HepG2 (cell line): ENCODE results near the gene P4HTM. TPM values are rescaled to one million over a fixed set of nuclear protein-coding genes. Genes with fewer than 3 reads are reported as not detected.
A peak's percentile ranks its signal among the peaks of the same experiment; 100 is the strongest.

ENCODE experiments used
- HNF1B ChIP-seq: sonication (generic); formaldehyde crosslinking; IDR thresholded peaks from 2 replicates; pipeline ENCODE4 v1.5.1; 2020; ENCODE audit warnings: mild to moderate bottlenecking, moderate library complexity, missing genetic modification reagents
- JARID2 ChIP-seq: sonication (generic); formaldehyde crosslinking; IDR thresholded peaks from 2 replicates; pipeline ENCODE4 v1.8.1; 2023; ENCODE audit warnings: missing genetic modification reagents, inconsistent platforms; ENCODE audit not compliant: insufficient replicate concordance
- MBD4 ChIP-seq: IDR thresholded peaks from 2 replicates; pipeline ENCODE4 v1.6.1; 2012; ENCODE audit warnings: low read length, inconsistent platforms, borderline replicate concordance
- MIXL1 ChIP-seq: IDR thresholded peaks from 2 replicates; pipeline ENCODE4 v1.6.1; 2016
- MXD1 ChIP-seq: sonication (generic); formaldehyde crosslinking; IDR thresholded peaks from 2 replicates; pipeline ENCODE4 v1.4.0; 2020; ENCODE audit warnings: mild to moderate bottlenecking, missing genetic modification reagents
- MYC ChIP-seq: sonication (generic); formaldehyde crosslinking; IDR thresholded peaks from 2 replicates; pipeline ENCODE4 v1.9.0; 2021; ENCODE audit warnings: missing genetic modification reagents, borderline replicate concordance
- NR2F2 ChIP-seq: IDR thresholded peaks from 2 replicates; pipeline ENCODE4 v1.6.1; 2012; ENCODE audit warnings: low read depth, inconsistent platforms, borderline replicate concordance
- RAD51 ChIP-seq: fragments of 450-650 bp; IDR thresholded peaks from 2 replicates; pipeline ENCODE4 v1.6.1; 2016; ENCODE audit warnings: borderline replicate concordance
- RFX1 ChIP-seq: fragments of 450-650 bp; IDR thresholded peaks from 2 replicates; pipeline ENCODE4 v1.6.1; 2017
- RXRB ChIP-seq: IDR thresholded peaks from 2 replicates; pipeline ENCODE4 v1.6.1; 2016; ENCODE audit warnings: borderline replicate concordance, missing genetic modification reagents, missing compliant biosample characterization
- SETDB1 ChIP-seq: sonication (generic); formaldehyde crosslinking; IDR thresholded peaks from 2 replicates; pipeline ENCODE4 v1.5.1; 2020; ENCODE audit warnings: missing genetic modification reagents, mild to moderate bottlenecking, borderline replicate concordance
- SMAD3 ChIP-seq: sonication (generic); formaldehyde crosslinking; IDR thresholded peaks from 2 replicates; pipeline ENCODE4 v1.4.0; 2020; ENCODE audit warnings: missing genetic modification reagents
- THYN1 ChIP-seq: sonication (generic); formaldehyde crosslinking; IDR thresholded peaks from 2 replicates; pipeline ENCODE4 v1.8.1; 2023; ENCODE audit warnings: low read depth, mild to moderate bottlenecking, moderate library complexity, missing genetic modification reagents, borderline replicate concordance
- TSC22D2 ChIP-seq: sonication (generic); formaldehyde crosslinking; IDR thresholded peaks from 2 replicates; pipeline ENCODE4 v1.5.1; 2020; ENCODE audit warnings: missing genetic modification reagents, mild to moderate bottlenecking, borderline replicate concordance
- ZMYM2 ChIP-seq: sonication (generic); formaldehyde crosslinking; IDR thresholded peaks from 2 replicates; pipeline ENCODE4 v1.8.0; 2022; ENCODE audit warnings: mild to moderate bottlenecking, missing genetic modification reagents
- ZNF460 ChIP-seq: sonication (generic); formaldehyde crosslinking; IDR thresholded peaks from 2 replicates; pipeline ENCODE4 v1.5.1; 2020; ENCODE audit warnings: missing genetic modification reagents, mild to moderate bottlenecking, borderline replicate concordance
- ZNF792 ChIP-seq: IDR thresholded peaks from 2 replicates; pipeline ENCODE4 v1.6.1; 2016
- polyA plus RNA-seq, 8 experiments: library from polyadenylated mRNA; depleted of rRNA in 3 of 8; stranded (reverse) in 7 of 8; unstranded in 1 of 8; fragments of >200 nt; fragmentation: Illumina TruSeq in 4 of 8; extraction: Trizol in 4 of 8; gene quantifications; 2 replicates each; pipeline versions ENCODE4 v1.2.1 to v1.2.3, GENCODE V29; 2011 to 2016; ENCODE audit warnings: low read depth in 4 of 8, missing spikeins in 1 of 8, mixed read lengths in 1 of 8; ENCODE audit not compliant: insufficient read depth in 1 of 8
- total RNA-seq, 5 experiments: library from RNA; depleted of rRNA; stranded (reverse); fragments of >200 nt; fragmentation: Illumina TruSeq; extraction: Trizol; gene quantifications; 2 replicates each; pipeline ENCODE4 v1.2.3, GENCODE V29; 2016; ENCODE audit warnings: low read depth in 1 of 5
- TF ChIP-seq, protein P1 (sequence below): sonication (generic); formaldehyde crosslinking; conservative IDR thresholded peaks from 2 replicates; pipeline ENCODE4 v1.5.0; 2020; ENCODE audit warnings: missing genetic modification reagents
- TF ChIP-seq, protein P2 (sequence below): sonication (generic); formaldehyde crosslinking; conservative IDR thresholded peaks from 2 replicates; pipeline ENCODE4 v1.4.0; 2020; ENCODE audit warnings: mild to moderate bottlenecking, missing genetic modification reagents, moderate library complexity
- TF ChIP-seq, protein P3 (sequence below): sonication (generic); formaldehyde crosslinking; IDR thresholded peaks from 2 replicates; pipeline ENCODE4 v1.5.0; 2020; ENCODE audit warnings: missing genetic modification reagents

P4HTM gene
- total and polyA plus RNA-seq, 2 of the 13 experiments (the other 11 are each of a cell fraction or from before 2014, with no cell fraction given) = 0.01 TPM; not detected in 1

DNA sequence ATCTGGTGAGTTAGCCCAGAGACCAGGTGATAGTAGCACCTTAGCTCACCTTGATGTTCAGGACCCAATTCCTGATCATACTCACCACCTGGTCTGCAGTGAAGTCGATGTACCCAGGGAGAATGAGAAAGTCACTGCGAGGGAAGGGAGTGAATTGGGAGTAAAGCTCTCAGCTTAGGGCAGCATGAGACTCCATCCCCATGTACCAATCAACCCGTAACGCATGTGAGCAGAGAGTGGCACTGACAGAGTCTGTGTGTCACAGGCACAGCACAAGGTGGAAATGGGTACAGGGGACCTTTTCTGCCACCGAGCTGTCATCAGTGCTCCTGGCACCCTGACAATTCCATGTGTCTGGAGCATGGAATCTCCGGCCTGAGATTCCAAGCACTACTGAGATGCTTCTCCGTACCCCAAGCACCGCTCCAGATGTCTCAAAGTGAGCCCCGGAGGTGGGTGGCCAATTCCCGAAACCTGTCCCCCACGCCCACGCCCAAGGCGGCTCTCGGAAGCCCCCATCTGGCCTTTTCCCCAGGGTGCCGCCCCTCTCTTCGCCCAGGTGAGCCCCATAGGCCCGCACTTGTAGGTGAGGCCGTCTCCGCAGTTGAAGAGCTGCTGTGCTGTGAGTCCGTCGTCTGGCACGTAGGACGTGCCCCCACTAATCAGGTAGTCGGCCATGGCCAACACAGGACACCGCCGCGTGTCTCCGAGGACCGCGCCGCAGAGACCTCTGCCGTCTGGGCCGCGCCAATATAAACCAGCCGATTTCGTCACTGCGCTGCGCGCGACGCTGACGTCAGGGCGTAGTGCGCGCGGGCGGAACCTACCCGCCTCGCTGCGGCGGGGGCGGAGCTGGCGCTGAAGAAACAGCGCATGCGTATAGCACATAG, 38.9 kb downstream of the P4HTM start, which contains the start of gene IMPDH2 (continued):
- TF ChIP-seq, protein P1, sequence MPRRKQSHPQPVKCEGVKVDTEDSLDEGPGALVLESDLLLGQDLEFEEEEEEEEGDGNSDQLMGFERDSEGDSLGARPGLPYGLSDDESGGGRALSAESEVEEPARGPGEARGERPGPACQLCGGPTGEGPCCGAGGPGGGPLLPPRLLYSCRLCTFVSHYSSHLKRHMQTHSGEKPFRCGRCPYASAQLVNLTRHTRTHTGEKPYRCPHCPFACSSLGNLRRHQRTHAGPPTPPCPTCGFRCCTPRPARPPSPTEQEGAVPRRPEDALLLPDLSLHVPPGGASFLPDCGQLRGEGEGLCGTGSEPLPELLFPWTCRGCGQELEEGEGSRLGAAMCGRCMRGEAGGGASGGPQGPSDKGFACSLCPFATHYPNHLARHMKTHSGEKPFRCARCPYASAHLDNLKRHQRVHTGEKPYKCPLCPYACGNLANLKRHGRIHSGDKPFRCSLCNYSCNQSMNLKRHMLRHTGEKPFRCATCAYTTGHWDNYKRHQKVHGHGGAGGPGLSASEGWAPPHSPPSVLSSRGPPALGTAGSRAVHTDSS (CRISPR knock-in tag) = 0 out of 2 replicates have a peak, but pooled peaks have one; percentile 52
- no peak for TF ChIP-seq JARID2 (CRISPR knock-in tag)
- TF ChIP-seq SMAD3 (CRISPR knock-in tag) = peak; percentile 79
- peak; percentile 75 for TF ChIP-seq RXRB (CRISPR knock-in tag)
- peak; percentile 98; the same call in 1 of the 2 replicates for TF ChIP-seq TSC22D2 (CRISPR knock-in tag)
- TF ChIP-seq, protein P2, sequence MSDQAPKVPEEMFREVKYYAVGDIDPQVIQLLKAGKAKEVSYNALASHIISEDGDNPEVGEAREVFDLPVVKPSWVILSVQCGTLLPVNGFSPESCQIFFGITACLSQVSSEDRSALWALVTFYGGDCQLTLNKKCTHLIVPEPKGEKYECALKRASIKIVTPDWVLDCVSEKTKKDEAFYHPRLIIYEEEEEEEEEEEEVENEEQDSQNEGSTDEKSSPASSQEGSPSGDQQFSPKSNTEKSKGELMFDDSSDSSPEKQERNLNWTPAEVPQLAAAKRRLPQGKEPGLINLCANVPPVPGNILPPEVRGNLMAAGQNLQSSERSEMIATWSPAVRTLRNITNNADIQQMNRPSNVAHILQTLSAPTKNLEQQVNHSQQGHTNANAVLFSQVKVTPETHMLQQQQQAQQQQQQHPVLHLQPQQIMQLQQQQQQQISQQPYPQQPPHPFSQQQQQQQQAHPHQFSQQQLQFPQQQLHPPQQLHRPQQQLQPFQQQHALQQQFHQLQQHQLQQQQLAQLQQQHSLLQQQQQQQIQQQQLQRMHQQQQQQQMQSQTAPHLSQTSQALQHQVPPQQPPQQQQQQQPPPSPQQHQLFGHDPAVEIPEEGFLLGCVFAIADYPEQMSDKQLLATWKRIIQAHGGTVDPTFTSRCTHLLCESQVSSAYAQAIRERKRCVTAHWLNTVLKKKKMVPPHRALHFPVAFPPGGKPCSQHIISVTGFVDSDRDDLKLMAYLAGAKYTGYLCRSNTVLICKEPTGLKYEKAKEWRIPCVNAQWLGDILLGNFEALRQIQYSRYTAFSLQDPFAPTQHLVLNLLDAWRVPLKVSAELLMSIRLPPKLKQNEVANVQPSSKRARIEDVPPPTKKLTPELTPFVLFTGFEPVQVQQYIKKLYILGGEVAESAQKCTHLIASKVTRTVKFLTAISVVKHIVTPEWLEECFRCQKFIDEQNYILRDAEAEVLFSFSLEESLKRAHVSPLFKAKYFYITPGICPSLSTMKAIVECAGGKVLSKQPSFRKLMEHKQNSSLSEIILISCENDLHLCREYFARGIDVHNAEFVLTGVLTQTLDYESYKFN (CRISPR knock-in tag) = no peak; the same call in 1 of the 2 replicates
- TF ChIP-seq MBD4 = no peak
- TF ChIP-seq MIXL1 (CRISPR knock-in tag) = 0 out of 2 replicates have a peak, but pooled peaks have one; percentile 75
- no peak for TF ChIP-seq RAD51
- TF ChIP-seq MXD1 (CRISPR knock-in tag) = peak; percentile 91
- TF ChIP-seq NR2F2 = no peak
- no peak; the same call in 1 of the 2 replicates for TF ChIP-seq HNF1B (CRISPR knock-in tag)
- peak; percentile 98 for TF ChIP-seq MYC (CRISPR knock-in tag)
- TF ChIP-seq ZNF792 (CRISPR knock-in tag) = peak; percentile 73; the same call in 1 of the 2 replicates
- no peak for TF ChIP-seq THYN1 (CRISPR knock-in tag)
- no peak for TF ChIP-seq SETDB1 (CRISPR knock-in tag)
- TF ChIP-seq, protein P3, sequence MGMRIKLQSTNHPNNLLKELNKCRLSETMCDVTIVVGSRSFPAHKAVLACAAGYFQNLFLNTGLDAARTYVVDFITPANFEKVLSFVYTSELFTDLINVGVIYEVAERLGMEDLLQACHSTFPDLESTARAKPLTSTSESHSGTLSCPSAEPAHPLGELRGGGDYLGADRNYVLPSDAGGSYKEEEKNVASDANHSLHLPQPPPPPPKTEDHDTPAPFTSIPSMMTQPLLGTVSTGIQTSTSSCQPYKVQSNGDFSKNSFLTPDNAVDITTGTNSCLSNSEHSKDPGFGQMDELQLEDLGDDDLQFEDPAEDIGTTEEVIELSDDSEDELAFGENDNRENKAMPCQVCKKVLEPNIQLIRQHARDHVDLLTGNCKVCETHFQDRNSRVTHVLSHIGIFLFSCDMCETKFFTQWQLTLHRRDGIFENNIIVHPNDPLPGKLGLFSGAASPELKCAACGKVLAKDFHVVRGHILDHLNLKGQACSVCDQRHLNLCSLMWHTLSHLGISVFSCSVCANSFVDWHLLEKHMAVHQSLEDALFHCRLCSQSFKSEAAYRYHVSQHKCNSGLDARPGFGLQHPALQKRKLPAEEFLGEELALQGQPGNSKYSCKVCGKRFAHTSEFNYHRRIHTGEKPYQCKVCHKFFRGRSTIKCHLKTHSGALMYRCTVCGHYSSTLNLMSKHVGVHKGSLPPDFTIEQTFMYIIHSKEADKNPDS (CRISPR knock-in tag) = 0 out of 2 replicates have a peak, but pooled peaks have one; percentile 48
- no peak for TF ChIP-seq RFX1
- no peak for TF ChIP-seq ZNF460
- peak; percentile 65; the same call in 1 of the 2 replicates for TF ChIP-seq ZMYM2 (CRISPR knock-in tag)
